WERI-Rb-1 (cell line): ENCODE results near the gene MMUT.
"Not testable (repeated sequence)": the region's sequence is repeated elsewhere in the genome, so short reads cannot be mapped to it uniquely, and the experiment has no call there.

Experiments
- DNase-seq: peaks from one replicate; pipeline ENCODE4 v3.0.0-alpha.2; 2020
- H3K27ac ChIP-seq: fragments of 250-450 bp; sonication (Bioruptor Pico); 2 replicates; pipeline ENCODE4 v1.5.1; 2020; ENCODE audit warnings: mild to moderate bottlenecking, moderate library complexity
- H3K27me3 ChIP-seq: fragments of 250-450 bp; sonication (Bioruptor Pico); 2 replicates; pipeline ENCODE4 v1.5.1; 2021; ENCODE audit warnings: mild to moderate bottlenecking, low read depth, moderate library complexity; ENCODE audit not compliant: insufficient read depth, severe bottlenecking
- H3K36me3 ChIP-seq: fragments of 250-450 bp; sonication (Bioruptor Pico); 2 replicates; pipeline ENCODE4 v1.5.1; 2020; ENCODE audit warnings: mild to moderate bottlenecking, moderate library complexity
- H3K4me3 ChIP-seq: 2 replicates; pipeline ENCODE4 v1.5.1; 2011; ENCODE audit warnings: low read depth, mild to moderate bottlenecking, control low read depth, low read length
- H3K9me3 ChIP-seq: fragments of 250-450 bp; sonication (Bioruptor Pico); 2 replicates; pipeline ENCODE4 v1.5.1; 2021; ENCODE audit warnings: mild to moderate bottlenecking, moderate library complexity; ENCODE audit not compliant: severe bottlenecking
- TF ChIP-seq, protein P1 (sequence below): IDR thresholded peaks from 2 replicates; pipeline ENCODE4 v1.5.1; 2011; ENCODE audit warnings: low read depth, mild to moderate bottlenecking, control low read depth, inconsistent platforms, low read length

Gene MMUT

DNA sequence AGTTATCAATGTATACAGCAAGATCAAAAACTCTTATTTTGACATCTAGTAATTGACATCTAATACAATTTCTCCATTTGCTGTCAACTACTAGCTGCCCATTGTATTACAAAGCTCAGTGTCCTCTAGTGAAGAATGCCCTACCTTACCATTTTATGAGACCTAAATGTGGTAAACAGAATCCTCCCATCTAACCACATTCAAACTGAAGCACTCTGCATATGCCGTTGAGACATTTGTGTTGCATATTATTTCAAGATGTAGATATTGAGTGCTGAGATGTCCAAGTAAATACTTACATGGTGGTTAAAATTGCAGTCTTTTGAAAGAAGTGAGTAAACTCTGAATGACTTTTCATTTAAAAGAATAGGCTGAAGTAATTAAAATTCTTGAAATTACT is 36.1 kb upstream of the MMUT start:
- no peak overlapping the region for H3K27ac ChIP-seq
- DNase-seq, result no peak
- no peak overlapping the region for H3K4me3 ChIP-seq
- H3K36me3 ChIP-seq, result no peaks in the 10 kb centered on the region
- H3K9me3 ChIP-seq, result no peaks in the 10 kb centered on the region
- TF ChIP-seq, protein P1, sequence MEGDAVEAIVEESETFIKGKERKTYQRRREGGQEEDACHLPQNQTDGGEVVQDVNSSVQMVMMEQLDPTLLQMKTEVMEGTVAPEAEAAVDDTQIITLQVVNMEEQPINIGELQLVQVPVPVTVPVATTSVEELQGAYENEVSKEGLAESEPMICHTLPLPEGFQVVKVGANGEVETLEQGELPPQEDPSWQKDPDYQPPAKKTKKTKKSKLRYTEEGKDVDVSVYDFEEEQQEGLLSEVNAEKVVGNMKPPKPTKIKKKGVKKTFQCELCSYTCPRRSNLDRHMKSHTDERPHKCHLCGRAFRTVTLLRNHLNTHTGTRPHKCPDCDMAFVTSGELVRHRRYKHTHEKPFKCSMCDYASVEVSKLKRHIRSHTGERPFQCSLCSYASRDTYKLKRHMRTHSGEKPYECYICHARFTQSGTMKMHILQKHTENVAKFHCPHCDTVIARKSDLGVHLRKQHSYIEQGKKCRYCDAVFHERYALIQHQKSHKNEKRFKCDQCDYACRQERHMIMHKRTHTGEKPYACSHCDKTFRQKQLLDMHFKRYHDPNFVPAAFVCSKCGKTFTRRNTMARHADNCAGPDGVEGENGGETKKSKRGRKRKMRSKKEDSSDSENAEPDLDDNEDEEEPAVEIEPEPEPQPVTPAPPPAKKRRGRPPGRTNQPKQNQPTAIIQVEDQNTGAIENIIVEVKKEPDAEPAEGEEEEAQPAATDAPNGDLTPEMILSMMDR, result no peak
- H3K27me3 ChIP-seq, result no peaks in the 10 kb centered on the region

DNA sequence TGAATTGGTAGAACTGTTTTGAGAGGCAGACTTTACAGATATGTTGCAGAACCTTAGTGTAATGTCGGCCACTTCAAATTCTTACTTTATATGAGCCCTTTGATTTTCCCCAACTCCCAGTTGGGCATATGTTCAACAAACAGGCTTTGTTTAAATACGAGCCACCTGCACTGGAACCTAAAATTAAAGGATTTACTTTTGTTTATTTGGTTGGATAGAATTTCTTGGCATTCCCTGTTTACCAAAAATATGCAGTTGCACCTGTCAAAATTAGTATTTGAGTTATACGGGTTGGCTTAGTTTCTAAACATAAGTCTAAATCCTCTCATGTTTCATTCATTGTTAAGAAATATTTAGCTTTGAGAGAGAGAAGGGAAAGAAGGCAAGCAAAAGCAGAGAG is 34.3 kb upstream of the MMUT start:
- peaks cover 9% of the 10 kb centered on the region for H3K36me3 ChIP-seq
- TF ChIP-seq, protein P1, result no peak
- no peak for DNase-seq
- no peak overlapping the region for H3K27ac ChIP-seq
- no peak overlapping the region for H3K4me3 ChIP-seq
- H3K9me3 ChIP-seq, result no peaks in the 10 kb centered on the region
- H3K27me3 ChIP-seq, result no peaks in the 10 kb centered on the region

DNA sequence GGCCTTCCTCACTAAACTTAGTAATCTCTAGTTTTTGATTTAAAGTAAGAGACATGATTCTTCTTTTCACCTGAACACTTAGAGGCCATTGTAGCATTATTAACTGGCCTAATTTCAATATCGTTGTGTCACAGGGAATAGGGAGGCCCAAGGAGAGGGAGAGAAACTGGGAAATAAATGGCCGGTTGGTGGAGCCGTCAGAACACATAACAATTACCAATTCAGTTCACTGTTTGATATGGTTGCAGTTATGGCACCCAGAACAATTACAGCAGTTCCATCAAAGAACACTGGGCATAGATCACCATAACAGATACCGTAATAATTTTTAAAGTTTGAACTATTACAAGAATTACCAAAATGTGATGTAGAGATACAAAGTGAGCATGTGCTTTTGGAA is 27.6 kb upstream of the MMUT start:
- TF ChIP-seq, protein P1, result no peak
- no peak for DNase-seq
- H3K9me3 ChIP-seq, result no peaks in the 10 kb centered on the region
- no peak overlapping the region for H3K4me3 ChIP-seq
- no peaks in the 10 kb centered on the region for H3K27me3 ChIP-seq
- H3K36me3 ChIP-seq, result peaks cover 59% of the 10 kb centered on the region
- no peak overlapping the region for H3K27ac ChIP-seq

DNA sequence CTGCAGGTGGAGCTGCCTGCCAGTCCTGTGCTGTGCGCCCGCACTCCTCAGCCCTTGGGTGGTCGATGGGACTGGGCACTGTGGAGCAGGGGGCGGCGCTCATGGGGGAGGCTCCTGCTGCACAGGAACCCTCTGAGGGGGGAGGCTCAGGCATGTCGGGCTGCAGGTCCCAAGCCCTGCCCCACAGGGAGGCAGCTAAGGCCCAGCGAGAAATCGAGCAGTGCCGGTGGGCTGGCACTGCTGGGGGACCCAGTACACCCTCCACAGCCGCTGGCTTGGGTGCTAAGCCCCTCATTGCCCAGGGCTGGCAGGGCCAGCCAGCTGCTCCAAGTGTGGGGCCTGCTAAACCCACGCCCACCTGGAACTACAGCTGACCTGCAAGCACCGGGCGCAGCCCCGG is 20.3 kb upstream of the MMUT start:
- not testable (repeated sequence) for H3K9me3 ChIP-seq, H3K27me3 ChIP-seq, H3K27ac ChIP-seq, DNase-seq, H3K4me3 ChIP-seq
- H3K36me3 ChIP-seq, result peaks cover 34% of the 10 kb centered on the region

DNA sequence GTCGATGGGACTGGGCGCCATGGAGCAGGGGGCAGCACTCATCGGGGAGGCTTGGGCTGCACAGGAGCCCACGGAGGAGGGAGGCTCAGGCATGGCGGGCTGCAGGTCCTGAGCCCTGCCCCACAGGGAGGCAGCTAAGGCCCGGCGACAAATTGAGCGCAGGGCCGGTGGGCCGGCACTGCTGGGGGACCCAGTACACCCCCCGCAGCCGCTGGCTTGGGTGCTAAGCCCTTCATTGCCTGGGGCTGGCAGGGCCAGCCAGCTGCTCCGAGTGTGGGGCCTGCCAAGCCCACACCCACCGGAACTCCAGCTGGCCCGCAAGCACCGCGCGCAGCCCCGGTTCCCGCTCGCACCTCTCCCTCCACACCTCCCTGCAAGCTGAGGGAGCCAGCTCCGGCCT is 18.8 kb upstream of the MMUT start:
- H3K27me3 ChIP-seq, DNase-seq, H3K27ac ChIP-seq, H3K9me3 ChIP-seq, H3K4me3 ChIP-seq: not testable (repeated sequence)
- H3K36me3 ChIP-seq, result peaks cover 34% of the 10 kb centered on the region

DNA sequence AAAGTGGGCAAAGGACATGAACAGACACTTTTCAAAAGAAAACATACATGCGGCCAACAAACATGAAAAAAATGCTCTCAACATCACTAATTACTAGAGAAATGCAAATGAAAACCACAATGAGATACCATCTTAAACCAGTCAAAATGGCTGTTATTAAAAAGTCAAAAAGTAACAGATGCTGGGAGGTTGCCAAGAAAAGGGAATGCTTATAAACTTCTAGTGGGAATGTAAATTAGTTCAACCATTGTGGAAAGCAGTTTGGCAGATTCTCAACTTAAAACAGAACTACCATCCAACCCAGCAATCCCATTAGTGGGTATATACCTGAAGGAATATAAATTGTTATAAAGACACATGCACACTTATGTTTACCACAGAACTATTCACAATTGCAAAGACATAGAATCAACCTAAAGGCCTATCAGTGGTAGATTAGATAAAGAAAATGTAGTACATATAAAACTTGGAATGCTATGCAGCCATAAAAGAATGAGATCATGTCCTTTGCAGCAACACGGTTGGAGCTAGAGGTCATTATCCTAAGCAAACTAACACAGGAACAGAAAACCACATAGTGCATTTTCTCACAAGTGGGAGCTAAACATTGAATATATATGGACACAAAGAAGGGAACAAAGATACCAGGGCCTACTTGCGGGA is 16.4 kb upstream of the MMUT start:
- Histone ChIP-seq H3K36me3 (peaks cover 29% of the 10 kb centered on the region), H3K27me3 (no peaks in the 10 kb centered on the region), H3K9me3 (no peaks in the 10 kb centered on the region), H3K4me3 (no peak overlapping the region), H3K27ac (no peak overlapping the region)
- no peak for DNase-seq
- TF ChIP-seq, protein P1, result no peak

DNA sequence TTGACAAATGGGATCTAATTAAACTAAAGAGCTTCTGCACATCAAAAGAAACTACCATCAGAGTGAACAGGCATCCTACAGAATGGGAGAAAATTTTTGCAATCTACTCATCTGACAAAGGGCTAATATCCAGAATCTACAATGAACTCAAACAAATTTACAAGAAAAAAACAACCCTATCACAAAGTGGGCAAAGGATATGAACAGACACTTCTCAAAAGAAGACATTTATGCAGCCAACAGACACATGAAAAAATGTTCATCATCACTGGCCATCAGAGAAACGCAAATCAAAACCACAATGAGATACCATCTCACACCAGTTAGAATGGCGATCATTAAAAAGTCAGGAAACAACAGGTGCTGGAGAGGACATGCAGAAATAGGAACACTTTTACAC is 13.5 kb upstream of the MMUT start:
- not testable (repeated sequence) for H3K27me3 ChIP-seq, H3K27ac ChIP-seq, H3K4me3 ChIP-seq, DNase-seq, H3K9me3 ChIP-seq
- peaks cover 43% of the 10 kb centered on the region for H3K36me3 ChIP-seq
